Measurements from ENCODE around the gene SCIMP. TPM values are rescaled to one million over a fixed set of nuclear protein-coding genes. Genes with fewer than 3 reads are reported as not detected.
"Not testable (repeated sequence)": the region's sequence is repeated elsewhere in the genome, so short reads cannot be mapped to it uniquely, and the experiment has no call there.

SCIMP gene
- total RNA-seq, 1 experiment from 2014 or later = not detected

- in situ Hi-C loops (cut with HindIII; ENCODE audit: low pct_unique_long_range_greater_than_20kb, low sequenced_read_pairs); DNase-seq (ENCODE audit: low read depth, low spot score): not testable (repeated sequence)
These were observed 74.0 kb downstream of the SCIMP start for GRCh38 chr17:5160702-5161101.

Other genes starting within 250 kb of the SCIMP start
- 4.4 and 5.6 TPM in 2 replicates for gene CAMTA2, start 247.2 kb downstream of the SCIMP start, total RNA-seq (2014; rRNA removed; shearing (Covaris generic))
- gene INCA1, start 237.3 kb downstream of the SCIMP start, total RNA-seq (2014; rRNA removed; shearing (Covaris generic)) = 0.16 and 0.24 TPM in 2 replicates
- 48.2 and 54.7 TPM in 2 replicates for gene KIF1C, start 236.9 kb downstream of the SCIMP start, total RNA-seq (2014; rRNA removed; shearing (Covaris generic))
- gene SLC52A1, start 199.4 kb downstream of the SCIMP start, total RNA-seq (2014; rRNA removed; shearing (Covaris generic)) = not detected in 2 replicates
- gene ZFP3, start 156.4 kb downstream of the SCIMP start, total RNA-seq (2014; rRNA removed; shearing (Covaris generic)) = 0.19 TPM in 1 of 2 replicates, not detected in the other
- gene ZNF232, start 123.0 kb downstream of the SCIMP start, total RNA-seq (2014; rRNA removed; shearing (Covaris generic)) = 7.1 and 7.4 TPM in 2 replicates
- gene USP6, start 118.8 kb downstream of the SCIMP start, total RNA-seq (2014; rRNA removed; shearing (Covaris generic)) = not detected in 2 replicates
- gene ZNF594, start 43.0 kb downstream of the SCIMP start, total RNA-seq (2014; rRNA removed; shearing (Covaris generic)) = 5.7 and 7.5 TPM in 2 replicates
- 38.4 and 50.9 TPM in 2 replicates for gene RABEP1, start 47.4 kb upstream of the SCIMP start, total RNA-seq (2014; rRNA removed; shearing (Covaris generic))
- gene NUP88, start 184.8 kb upstream of the SCIMP start, total RNA-seq (2014; rRNA removed; shearing (Covaris generic)) = 136 and 152 TPM in 2 replicates
- 48.9 and 49.0 TPM in 2 replicates for gene RPAIN, start 185.3 kb upstream of the SCIMP start, total RNA-seq (2014; rRNA removed; shearing (Covaris generic))
- gene C1QBP, start 204.3 kb upstream of the SCIMP start, total RNA-seq (2014; rRNA removed; shearing (Covaris generic)) = 647 and 670 TPM in 2 replicates
- 22.4 and 26.8 TPM in 2 replicates for gene DHX33, start 234.1 kb upstream of the SCIMP start, total RNA-seq (2014; rRNA removed; shearing (Covaris generic))